ELF-1 (cell line): ENCODE measurements around the gene ERF.

Experiments used
- DNase-seq: peaks from one replicate; pipeline ENCODE4 v3.0.0-alpha.2; 2016; ENCODE audit warnings: low read depth, low spot score

ERF gene

DNA sequence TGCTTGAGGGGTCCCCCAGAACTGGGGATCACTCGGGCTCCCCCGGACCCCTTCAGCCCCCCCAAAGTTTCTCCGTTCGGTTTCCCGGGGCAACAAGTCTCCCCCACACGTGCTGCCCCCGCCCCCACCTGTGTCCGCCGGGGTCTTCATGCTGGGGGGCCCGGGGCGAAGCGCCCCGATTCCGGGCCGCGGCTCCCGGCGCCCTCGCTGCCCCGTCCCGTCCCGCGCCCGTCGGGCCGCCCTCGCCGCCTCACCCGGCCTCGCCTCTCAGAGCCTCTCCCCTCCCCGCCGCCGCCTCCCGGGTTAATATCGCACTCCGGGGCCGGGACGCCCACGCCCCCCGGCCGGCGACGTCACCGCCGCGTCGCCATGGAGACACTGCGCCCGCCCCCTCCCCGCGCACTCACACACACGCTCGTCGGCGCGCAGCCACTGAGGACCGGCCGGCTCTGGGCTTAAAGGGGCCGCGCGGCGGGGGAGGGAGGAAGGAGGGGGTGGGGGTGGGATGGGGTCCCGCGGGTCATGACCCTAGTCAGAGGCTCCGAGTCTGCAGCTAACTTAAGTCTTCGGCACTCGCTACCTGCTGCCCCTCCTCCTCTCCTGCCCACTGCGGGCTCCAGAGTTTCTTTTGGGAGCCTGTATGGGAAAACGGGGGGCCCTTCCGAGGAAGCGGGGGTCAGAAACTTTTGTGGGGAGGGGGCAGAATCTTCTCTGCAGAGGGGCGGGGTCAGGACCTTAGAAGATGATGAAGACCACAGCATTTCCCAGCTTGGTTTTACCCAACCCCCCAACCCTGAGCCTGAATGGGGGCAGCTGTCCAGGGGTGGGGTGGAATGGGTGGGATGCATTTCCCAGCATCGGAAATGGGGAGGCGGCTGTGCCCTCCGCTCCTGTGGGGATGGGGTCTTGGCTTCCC is at the start of gene ERF:
TSS of gene ERF (minus strand) at position 279 of the 916 bp plus-strand sequence. CDS start at position 150, 129 bp downstream.
- peak; percentile 90 for DNase-seq

DNA sequence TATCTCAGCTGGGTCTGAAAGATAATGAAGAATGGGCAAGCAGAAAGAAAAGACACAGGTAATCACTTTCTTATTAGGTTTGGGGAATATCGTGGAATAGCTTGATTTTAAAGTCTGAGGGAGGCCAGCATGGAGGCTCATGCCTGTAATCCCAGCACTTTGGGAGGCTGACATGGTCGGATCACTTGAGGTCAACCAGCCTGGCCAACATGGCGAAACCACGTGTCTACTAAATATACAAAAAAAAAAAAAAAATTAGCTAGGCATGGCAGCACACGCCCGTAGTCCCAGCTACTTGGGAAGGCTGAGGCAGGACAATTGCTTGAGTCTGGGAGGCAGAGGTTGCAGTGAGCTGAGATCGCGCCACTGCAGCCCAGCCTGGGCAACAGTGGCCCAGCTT is 48.9 kb upstream of the ERF start:
- DNase-seq: no peak

DNA sequence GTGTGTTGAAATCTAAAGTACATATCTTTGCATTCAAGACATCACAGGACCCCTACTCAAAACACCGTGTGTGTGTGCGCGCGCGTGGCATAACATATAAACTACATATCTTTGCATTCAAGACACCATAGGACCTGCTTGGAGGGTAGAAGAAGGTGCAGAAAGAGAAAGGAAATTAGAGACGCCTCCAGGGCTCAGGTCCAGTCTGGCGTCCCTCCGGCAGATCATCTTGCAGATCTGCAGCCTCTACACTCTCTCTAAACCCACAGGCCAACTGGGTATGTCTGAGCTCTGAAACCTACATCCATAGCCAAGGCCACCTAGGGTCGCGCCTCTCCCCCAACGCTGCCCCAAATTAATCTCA is 48.2 kb upstream of the ERF start:
- peak; percentile 27 for DNase-seq

DNA sequence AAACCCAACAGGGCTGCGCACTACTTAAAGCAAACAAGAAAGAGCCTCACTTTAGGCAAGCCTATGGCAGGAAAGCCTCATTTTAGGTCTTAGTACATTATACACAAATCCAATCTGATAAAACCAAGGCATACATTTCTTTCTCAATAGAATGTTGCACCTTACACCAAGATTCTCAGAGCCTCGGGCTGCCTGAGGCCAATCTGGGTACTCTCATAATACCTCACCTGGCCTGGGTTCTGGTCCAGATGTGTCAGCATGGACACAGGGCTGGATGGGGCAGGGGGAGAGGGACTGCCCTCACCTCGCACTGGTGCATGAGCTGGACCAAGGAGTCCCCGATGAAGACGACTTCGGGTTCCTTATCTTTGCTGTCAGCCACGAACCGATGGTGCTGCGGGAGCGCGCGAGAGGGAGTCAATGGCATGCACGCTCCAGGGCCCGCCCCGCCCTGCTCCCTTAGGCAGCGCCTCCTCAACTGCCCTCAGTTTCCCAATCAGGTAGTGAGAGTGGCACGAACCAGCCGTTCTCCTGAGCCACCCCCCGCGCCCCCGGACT is 46.8 kb upstream of the ERF start, which contains the start of gene PRR19:
TSS of gene PRR19 (plus strand) at position 487 of the 558 bp plus-strand sequence. CDS start 7,453 bp downstream, outside the sequence.
- DNase-seq: no peak

DNA sequence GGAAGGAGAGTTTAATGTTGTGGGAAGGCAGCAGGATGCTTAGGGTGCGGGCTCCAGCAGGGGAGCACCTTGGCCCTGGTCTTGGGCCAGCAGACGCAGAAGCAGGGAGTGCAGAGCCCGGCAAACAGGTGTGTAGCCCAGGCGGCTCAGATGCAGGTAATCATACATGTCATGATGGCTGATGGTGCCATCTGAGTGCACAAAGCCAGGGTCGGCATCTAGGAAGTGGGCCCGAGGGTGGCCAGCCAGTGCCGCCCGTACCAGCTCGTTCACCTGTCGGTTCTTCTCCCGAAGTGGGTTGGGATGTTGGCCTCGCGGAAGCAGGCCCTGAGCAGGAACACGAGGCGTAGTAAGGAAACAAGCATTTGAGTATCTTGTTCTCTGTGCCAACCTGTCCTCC is 42.1 kb upstream of the ERF start:
- DNase-seq: no peak

DNA sequence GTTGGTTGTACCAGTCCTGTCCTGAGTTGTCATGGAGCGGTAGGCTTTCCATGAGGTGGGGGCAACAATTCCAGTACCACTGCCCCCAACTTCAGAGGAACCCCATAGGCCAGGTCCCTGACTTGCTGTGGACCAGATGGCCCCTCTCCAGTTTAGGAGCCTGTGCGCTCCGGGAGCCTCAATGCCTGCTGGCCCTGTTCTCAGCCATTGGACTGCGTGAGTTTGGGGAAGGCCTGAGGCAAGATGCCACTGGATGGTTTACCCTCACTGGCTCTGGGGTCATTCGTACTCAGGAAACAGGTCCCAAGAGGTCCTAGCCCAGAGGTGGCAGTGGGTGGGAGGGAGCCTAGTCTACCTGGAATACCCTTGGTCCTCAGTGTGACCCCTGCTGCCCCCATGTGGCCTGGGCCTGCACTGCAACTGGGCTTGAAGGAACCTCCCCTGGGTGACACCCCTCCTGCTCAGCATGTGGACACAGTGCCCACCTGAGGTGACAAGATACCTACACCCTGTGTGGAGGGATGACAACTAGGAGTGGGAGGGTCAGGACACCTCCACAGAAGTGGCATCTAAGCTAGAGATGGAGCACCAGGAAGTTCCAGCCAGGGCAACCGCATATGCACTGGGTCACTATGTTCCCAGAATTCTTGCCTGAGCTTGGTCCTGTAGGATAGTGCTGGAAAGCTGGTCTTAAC is 41.0 kb upstream of the ERF start:
- peak; percentile 89 for DNase-seq

DNA sequence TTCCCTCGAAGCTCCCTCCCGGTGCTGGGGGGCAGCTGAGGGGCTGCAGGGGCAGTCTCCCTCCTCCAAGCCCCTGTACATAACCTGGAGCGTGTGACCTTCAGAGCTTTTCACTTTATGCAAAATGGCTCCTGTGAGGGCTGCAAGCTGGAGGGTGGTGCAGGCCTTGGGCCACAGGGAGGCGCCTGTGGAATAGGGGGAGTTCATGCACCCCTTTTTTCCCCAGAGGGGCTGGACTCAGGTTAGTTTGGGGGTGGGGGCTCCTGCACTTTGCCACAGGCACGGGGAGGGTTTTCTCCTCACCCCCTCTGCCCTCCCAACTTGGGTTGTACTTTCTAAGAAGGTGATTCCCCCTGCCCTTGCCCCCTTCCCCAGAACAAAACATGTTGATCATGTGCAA is 40.4 kb upstream of the ERF start:
- DNase-seq: no peak

DNA sequence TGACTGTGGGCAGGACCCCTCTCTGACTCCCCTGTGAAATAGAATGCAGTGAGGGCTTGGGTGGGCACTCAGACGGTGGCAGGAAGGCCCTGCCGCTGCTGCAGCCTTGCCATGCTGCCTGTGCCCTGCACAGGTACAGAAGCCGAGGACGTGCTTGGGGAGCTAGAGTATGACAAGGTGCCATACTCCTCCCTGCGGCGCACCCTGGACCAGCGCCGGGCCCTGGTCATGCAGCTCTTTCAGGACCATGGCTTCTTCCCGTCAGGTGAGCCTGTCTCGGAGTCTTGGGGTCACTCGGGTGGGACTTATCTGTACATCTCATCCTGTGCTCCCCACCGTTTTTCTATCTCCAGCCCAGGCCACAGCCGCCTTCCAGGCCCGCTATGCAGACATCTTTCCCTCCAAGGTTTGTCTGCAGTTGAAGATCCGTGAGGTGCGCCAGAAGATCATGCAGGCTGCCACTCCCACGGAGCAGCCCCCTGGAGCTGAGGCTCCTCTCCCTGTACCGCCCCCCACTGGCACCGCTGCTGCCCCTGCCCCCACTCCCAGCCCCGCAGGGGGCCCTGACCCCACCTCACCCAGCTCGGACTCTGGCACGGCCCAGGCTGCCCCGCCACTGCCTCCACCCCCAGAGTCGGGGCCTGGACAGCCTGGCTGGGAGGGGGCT is 39.7 kb upstream of the ERF start:
- DNase-seq: no peak

DNA sequence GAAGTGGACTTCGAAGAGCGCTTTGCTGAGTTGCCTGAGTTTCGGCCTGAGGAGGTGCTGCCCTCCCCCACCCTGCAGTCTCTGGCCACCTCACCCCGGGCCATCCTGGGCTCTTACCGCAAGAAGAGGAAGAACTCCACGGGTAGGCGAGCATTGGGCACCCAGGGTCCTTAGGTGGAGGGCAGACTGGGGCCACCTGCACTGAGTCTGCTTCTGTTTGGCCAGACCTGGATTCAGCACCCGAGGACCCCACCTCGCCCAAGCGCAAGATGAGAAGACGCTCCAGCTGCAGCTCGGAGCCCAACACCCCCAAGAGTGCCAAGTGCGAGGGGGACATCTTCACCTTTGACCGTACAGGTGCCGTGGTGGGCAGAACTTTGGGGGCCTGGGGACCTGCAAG is 39.0 kb upstream of the ERF start:
- DNase-seq: no peak

DNA sequence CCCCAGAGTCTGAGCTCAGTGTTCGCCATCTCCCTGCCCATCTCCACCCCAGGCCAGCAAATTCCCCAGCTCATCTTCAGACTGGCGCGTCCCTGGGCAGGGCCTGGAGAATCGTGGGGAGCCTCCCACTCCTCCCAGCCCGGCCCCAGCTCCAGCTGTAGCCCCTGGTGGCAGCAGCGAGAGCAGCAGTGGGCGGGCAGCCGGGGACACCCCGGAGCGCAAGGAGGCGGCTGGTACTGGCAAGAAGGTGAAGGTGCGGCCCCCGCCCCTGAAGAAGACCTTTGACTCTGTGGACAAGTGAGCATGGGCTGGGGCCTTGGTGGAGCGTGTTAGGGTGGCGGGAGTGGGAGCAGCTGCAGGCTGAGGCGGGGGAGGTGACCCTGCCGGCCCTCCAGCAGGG is 38.6 kb upstream of the ERF start:
- DNase-seq: no peak

DNA sequence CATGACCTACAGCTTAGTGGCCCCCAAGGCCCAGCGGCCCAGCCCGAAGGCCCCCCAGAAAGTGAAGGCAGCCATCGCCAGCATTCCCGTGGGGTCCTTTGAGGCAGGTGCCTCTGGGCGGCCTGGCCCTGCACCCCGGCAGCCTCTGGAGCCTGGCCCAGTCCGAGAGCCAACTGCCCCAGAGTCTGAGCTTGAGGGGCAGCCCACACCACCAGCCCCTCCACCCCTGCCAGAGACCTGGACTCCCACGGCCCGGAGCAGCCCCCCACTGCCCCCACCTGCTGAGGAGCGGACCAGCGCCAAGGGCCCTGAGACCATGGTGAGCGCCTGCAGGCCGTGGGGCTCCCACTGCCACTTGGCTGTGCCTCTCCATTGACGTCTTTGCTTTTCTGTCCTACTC is 38.0 kb upstream of the ERF start:
- no peak for DNase-seq

DNA sequence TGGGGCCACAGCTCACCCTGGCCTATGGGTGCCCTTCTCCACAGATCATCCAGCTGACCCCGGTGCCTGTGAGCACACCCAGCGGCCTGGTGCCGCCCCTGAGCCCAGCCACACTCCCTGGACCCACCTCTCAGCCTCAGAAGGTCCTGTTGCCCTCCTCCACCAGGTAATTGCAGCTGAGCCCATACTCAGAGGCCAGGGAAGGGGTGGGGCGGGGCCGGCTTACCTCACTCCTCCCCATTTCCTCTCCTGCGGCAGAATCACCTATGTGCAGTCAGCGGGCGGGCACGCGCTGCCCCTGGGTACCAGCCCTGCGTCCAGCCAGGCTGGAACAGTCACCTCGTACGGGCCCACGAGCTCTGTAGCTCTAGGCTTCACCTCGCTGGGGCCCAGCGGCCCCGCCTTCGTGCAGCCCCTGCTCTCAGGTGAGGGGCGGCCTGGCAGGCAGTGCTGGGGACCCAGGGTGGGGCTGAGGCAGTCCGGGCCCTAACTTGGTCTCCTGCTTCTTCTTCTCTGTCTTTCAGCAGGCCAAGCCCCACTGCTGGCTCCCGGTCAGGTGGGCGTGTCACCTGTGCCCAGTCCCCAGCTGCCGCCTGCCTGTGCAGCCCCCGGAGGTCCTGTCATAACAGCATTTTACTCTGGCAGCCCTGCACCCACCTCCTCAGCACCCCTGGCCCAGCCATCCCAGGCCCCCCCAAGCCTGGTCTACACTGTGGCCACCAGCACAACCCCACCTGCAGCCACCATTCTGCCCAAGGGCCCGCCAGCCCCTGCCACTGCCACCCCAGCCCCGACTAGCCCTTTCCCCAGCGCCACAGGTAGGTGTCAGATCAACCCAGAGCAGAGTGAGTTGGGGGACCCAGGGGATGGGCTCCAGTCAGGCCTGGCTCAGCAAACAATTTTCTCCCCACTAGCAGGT is 37.4 kb upstream of the ERF start:
- DNase-seq: no peak

DNA sequence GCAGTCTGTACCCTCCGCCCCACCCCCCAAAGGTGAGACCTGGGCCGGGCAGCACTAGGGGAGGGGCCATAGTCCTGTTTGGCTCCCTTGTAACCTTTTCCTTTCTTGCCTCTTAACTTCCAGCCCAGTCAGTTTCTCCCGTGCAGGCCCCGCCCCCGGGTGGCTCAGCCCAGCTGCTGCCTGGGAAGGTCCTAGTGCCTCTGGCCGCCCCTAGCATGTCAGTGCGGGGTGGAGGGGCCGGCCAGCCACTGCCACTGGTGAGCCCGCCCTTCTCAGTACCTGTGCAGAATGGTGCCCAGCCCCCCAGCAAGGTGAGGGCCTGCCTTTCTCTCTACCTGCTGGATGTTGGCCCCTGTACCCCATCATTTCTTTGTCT is 36.5 kb upstream of the ERF start:
- peak; percentile 69 for DNase-seq

DNA sequence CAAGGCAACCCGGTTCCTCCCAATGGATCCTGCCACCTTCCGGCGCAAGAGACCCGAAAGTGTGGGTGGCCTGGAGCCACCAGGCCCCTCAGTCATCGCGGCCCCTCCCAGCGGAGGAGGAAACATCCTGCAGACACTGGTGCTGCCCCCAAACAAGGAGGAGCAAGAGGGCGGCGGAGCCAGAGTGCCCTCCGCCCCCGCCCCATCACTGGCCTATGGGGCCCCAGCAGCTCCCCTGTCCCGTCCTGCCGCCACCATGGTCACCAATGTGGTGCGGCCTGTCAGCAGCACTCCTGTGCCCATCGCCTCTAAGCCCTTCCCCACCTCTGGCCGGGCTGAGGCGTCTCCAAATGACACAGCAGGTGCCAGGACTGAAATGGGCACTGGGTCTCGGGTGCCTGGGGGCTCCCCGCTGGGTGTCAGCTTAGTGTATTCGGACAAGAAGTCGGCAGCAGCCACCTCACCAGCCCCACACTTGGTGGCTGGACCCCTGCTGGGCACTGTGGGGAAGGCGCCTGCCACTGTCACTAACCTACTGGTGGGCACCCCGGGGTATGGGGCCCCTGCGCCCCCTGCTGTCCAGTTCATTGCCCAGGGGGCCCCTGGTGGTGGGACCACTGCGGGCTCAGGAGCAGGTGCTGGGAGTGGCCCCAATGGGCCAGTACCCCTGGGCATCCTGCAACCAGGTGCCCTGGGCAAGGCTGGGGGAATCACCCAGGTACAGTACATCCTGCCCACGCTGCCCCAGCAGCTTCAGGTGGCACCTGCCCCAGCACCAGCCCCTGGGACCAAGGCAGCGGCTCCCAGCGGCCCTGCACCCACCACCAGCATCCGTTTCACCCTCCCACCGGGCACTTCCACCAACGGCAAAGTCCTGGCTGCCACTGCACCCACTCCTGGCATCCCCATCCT is 35.9 kb upstream of the ERF start:
- DNase-seq: peak; percentile 44

DNA sequence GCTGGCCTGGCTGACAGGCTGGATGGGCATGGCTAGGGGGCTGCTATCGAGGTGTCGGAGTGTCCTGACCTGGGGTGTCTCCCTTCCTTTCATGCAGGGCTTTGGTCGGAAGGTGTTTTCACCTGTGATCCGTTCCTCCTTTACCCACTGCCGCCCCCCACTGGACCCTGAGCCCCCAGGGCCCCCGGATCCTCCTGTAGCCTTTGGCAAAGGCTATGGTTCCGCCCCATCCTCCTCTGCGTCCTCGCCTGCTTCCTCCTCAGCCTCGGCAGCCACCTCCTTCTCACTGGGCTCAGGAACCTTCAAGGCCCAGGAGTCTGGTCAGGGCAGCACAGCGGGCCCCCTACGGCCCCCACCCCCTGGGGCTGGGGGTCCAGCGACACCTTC is 35.2 kb upstream of the ERF start:
- DNase-seq: no peak

DNA sequence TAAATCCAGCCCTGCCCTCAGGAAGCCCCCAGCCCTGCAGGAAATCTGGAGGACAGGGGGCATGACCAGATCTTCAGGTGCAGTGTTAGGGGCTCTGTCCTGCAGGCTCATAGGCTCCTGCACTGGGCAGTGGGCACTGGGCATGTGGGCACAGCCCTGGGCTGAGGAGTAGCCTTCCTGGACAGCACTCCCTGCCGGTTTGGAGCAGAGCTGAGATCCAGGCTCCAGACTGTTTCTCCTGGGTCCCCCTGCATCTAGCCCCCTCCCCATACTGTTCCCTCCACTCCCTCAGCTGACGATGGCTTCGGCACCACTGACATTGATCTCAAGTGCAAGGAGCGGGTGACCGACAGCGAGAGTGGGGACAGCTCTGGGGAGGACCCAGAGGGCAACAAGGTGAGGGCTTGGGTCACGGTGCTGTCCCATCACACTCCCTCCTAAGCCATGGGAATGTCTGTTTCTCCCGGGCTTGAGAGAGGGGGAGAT is 34.7 kb upstream of the ERF start:
- DNase-seq: no peak

DNA sequence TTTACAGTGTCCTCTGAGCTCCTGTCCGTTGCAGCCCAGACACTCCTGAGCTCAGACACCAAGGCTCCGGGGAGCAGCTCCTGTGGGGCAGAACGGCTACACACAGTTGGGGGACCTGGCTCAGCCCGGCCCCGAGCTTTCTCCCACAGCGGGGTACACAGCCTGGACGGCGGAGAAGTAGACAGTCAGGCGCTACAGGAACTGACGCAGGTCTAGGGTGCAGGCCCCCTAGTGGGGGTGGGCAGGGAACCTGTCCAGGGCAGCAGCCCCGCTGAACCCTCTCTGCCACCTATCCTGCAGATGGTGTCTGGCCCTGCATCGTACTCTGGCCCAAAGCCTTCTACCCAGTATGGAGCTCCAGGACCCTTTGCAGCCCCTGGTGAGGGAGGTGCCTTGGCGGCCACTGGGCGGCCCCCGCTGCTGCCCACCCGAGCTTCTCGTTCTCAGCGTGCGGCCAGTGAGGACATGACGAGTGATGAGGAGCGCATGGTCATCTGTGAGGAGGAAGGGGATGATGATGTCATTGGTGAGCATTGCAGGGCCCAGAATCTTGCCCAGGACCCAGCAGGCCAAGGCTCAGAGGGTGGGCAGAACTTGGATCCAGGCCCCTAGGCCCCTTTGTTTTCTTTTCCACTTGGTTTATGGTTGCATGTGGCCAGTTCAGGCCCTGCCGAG is 34.1 kb upstream of the ERF start:
- no peak for DNase-seq

DNA sequence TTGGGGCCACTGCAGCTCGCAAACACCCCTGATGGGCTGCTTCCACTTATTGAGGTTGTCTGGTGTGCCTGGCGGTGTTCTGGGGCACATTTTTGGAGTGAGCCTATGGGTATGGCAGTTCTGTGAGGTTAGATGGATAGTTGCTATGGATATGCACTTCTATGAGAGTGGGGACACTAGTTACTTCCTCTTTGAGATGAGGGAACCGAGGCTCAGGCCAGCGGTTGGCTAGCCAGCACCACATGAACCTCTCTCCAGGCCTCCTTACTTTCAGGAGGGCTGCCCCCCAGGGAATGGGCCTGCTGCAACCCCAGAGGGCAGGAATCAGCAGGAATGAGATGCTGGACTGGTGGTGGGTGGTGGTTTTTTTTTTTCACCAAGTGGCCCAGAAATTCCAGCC is 33.5 kb upstream of the ERF start:
- no peak for DNase-seq

DNA sequence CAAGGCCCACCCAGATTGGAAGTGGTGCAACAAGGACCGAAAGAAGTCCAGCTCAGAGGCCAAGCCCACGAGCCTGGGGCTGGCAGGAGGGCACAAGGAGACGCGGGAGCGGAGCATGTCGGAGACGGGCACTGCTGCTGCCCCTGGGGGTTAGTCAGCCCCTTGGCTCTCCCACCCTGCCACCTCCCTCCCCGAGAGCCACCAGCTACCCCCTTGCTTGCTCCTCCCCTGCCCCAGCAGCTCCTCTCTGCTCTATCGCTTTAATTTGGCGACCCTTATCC is 32.8 kb upstream of the ERF start:
- no peak for DNase-seq
